ENCODE measurements around the gene TMEM269. TPM values are rescaled to one million over a fixed set of nuclear protein-coding genes. Genes with fewer than 3 reads are reported as not detected.

TMEM269 gene
- total and polyA plus RNA-seq, 4 donors, result 0.03 to 0.09 (median 0.07) TPM

- ATAC-seq (ENCODE audit: insufficient read depth, low FRiP score) (no peak), DNase-seq (peak in 1 of 3 donors; percentile 46)
- Histone ChIP-seq H3K4me3 (no peak overlapping the region), H3K27me3 (ENCODE audit: control insufficient read depth in 3 of 3, insufficient read depth in 3 of 3, low read length in 2 of 3) (no peaks in the 10 kb centered on the region), H3K36me3 (ENCODE audit: control insufficient read depth in 4 of 4, insufficient read depth in 4 of 4, low read length in 4 of 4) (peaks cover 0 to 4% (median 1%) of the 10 kb centered on the region in 4 donors), H3K9me3 (ENCODE audit: control insufficient read depth in 4 of 4, insufficient read depth in 3 of 4, low read length in 3 of 4) (no peaks in the 10 kb centered on the region), H3K27ac (ENCODE audit: low read depth in 1 of 2, low read length in 1 of 2) (no peak overlapping the region), H3K9ac (ENCODE audit: insufficient read depth in 1 of 2, low read length in 2 of 2) (no peak overlapping the region), H3K4me1 (ENCODE audit: control insufficient read depth in 5 of 5, insufficient read depth in 5 of 5, low read length in 5 of 5) (no peaks in the 10 kb centered on the region)
- WGBS, 2 donors, result 93 to 96% methylated on average over 2 of the region's 2 CpGs
- no peak for TF ChIP-seq CTCF (IDR thresholded peaks at IDR 0.05; ENCODE audit: control extremely low read depth, extremely low read depth)
These were observed 50.6 kb downstream of the TMEM269 start for GRCh38 chr1:42835422-42835821.

- ATAC-seq (ENCODE audit: insufficient read depth, low FRiP score), result no peak
- no peak overlapping the region for H3K4me3 ChIP-seq
- TF ChIP-seq CTCF (IDR thresholded peaks at IDR 0.05; ENCODE audit: control extremely low read depth, extremely low read depth), result no peak
These were observed 52.9 kb downstream of the TMEM269 start for GRCh38 chr1:42837709-42838108.

GRCh38 chr1:42838482-42839190 is 53.8 kb downstream of the TMEM269 start:
- 79% methylated on average over 7 of the region's 7 CpGs for WGBS, 2 donors
- H3K27ac ChIP-seq (ENCODE audit: low read depth in 1 of 2, low read length in 1 of 2), result no peak overlapping the region
- no peak for DNase-seq

More at GRCh38 chr1:42837709-42838108, 52.9 kb downstream of the TMEM269 start:
- H3K9me3 ChIP-seq (ENCODE audit: control insufficient read depth in 4 of 4, insufficient read depth in 3 of 4, low read length in 3 of 4), result peaks cover 0 to 2% (median 0%) of the 10 kb centered on the region in 4 donors
- no peak for DNase-seq
- no peaks in the 10 kb centered on the region for H3K27me3 ChIP-seq (ENCODE audit: control insufficient read depth in 3 of 3, insufficient read depth in 3 of 3, low read length in 2 of 3)
- H3K4me1 ChIP-seq (ENCODE audit: control insufficient read depth in 5 of 5, insufficient read depth in 5 of 5, low read length in 5 of 5), result no peaks in the 10 kb centered on the region
- peaks cover 0 to 10% (median 1%) of the 10 kb centered on the region in 4 donors for H3K36me3 ChIP-seq (ENCODE audit: control insufficient read depth in 4 of 4, insufficient read depth in 4 of 4, low read length in 4 of 4)
- no peak overlapping the region for H3K9ac ChIP-seq (ENCODE audit: insufficient read depth in 1 of 2, low read length in 2 of 2)
- no peak overlapping the region for H3K27ac ChIP-seq (ENCODE audit: low read depth in 1 of 2, low read length in 1 of 2)
- WGBS, 2 donors, result 61 to 77% methylated on average over 3 of the region's 3 CpGs

More at GRCh38 chr1:42838482-42839190, 53.8 kb downstream of the TMEM269 start:
- H3K9ac ChIP-seq (ENCODE audit: insufficient read depth in 1 of 2, low read length in 2 of 2), result no peak overlapping the region
- H3K4me1 ChIP-seq (ENCODE audit: control insufficient read depth in 5 of 5, insufficient read depth in 5 of 5, low read length in 5 of 5), result no peaks in the 10 kb centered on the region
- H3K36me3 ChIP-seq (ENCODE audit: control insufficient read depth in 4 of 4, insufficient read depth in 4 of 4, low read length in 4 of 4), result peaks cover 0 to 10% (median 3%) of the 10 kb centered on the region in 4 donors
- no peaks in the 10 kb centered on the region for H3K27me3 ChIP-seq (ENCODE audit: control insufficient read depth in 3 of 3, insufficient read depth in 3 of 3, low read length in 2 of 3)
- ATAC-seq (ENCODE audit: insufficient read depth, low FRiP score), result no peak
- peaks cover 0 to 2% (median 0%) of the 10 kb centered on the region in 4 donors for H3K9me3 ChIP-seq (ENCODE audit: control insufficient read depth in 4 of 4, insufficient read depth in 3 of 4, low read length in 3 of 4)
- H3K4me3 ChIP-seq, result no peak overlapping the region
- no peak for TF ChIP-seq CTCF (IDR thresholded peaks at IDR 0.05; ENCODE audit: control extremely low read depth, extremely low read depth)

Measured in lung (tissue), 12 donors.